Fibroblast of peridontal ligament (primary cell): ENCODE measurements around the gene SLC30A1.
A peak's percentile ranks its signal among the peaks of the same experiment; 100 is the strongest.
"Not testable (repeated sequence)": the region's sequence is repeated elsewhere in the genome, so short reads cannot be mapped to it uniquely, and the experiment has no call there.

Source experiments
- DNase-seq: peaks from one replicate; pipeline ENCODE4 v3.0.0-alpha.2; 2010; ENCODE audit errors: extremely low read depth

Gene SLC30A1, protein sequence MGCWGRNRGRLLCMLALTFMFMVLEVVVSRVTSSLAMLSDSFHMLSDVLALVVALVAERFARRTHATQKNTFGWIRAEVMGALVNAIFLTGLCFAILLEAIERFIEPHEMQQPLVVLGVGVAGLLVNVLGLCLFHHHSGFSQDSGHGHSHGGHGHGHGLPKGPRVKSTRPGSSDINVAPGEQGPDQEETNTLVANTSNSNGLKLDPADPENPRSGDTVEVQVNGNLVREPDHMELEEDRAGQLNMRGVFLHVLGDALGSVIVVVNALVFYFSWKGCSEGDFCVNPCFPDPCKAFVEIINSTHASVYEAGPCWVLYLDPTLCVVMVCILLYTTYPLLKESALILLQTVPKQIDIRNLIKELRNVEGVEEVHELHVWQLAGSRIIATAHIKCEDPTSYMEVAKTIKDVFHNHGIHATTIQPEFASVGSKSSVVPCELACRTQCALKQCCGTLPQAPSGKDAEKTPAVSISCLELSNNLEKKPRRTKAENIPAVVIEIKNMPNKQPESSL

DNA sequence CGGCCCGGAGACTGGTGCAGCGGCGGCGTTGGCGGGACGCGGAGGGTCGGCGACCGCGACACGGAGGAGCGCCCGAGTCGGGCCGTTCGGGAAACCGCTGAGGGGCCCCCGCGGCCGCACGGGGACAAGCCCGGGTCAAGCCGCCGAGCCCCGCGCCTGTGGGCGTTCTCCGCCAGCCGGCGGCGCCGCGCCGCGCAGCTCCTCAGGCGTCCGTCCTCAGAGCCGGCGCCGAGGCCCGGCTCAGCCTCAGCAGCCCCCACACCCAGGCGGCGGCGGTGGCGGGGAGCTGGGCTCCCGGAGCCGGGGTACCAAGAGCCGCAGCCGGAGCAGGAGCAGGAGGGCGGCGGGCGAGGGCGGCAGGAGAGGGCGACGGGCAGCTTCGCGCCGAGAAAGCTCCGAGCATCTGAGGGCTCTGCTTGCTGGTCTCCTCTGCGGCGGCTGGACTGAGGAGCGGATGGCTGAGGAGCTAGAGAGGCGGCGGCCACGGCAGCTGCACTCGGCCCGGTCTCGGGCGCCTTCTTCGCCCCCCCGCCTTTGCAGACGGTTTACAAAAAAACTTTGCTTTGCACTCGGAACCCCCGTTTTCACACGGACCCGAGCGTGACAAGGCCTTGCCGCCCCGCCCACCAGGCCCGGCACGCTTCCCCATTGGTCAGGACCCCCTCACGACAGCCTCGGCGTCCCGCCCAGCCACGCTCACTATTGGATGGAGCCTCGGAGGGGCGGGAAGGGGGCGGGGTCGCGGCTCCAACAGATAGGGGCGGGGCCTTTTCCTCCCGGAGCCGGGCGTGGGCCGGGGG lies at the start of gene SLC30A1:
Gene SLC30A1, minus strand, starts transcription at position 522 of the 800 bp plus-strand sequence. CDS start 549 bp downstream, outside the sequence.
- peak; percentile 97 for DNase-seq

- DNase-seq: no peak
Observed at GRCh38 chr1:211628417-211628816, 49.5 kb upstream of the SLC30A1 start.

DNA sequence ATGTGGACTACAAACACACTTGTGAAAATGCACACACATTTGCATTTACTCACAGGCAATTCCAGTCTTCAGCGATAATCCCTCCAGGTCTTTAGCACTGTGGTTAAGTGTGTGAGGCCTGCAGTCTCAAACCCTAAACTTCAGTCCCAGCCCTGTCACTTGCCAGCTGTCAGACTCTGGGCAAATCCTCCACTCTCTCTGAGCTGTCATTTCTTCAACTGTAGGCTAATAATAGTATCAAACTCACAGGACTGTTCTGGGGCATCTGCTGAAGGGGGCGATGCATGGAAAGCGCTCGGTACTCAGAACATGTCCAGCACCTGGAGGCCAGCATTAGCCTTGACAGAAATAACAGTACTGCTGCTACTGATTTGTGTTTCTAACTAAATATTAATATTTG lies 48.3 kb upstream of the SLC30A1 start:
- DNase-seq: no peak

- not testable (repeated sequence) for DNase-seq
Observed at GRCh38 chr1:211625866-211626265, 46.9 kb upstream of the SLC30A1 start.

GRCh38 chr1:211625040-211625439 lies 46.1 kb upstream of the SLC30A1 start:
- peak; percentile 65 for DNase-seq

GRCh38 chr1:211623515-211623914 lies 44.6 kb upstream of the SLC30A1 start:
- no peak for DNase-seq

- no peak for DNase-seq
Observed at GRCh38 chr1:211621447-211622198, 42.7 kb upstream of the SLC30A1 start.

GRCh38 chr1:211620097-211620496 lies 41.1 kb upstream of the SLC30A1 start:
- DNase-seq: no peak

- no peak for DNase-seq
Observed at GRCh38 chr1:211619033-211619996, 40.4 kb upstream of the SLC30A1 start.

DNA sequence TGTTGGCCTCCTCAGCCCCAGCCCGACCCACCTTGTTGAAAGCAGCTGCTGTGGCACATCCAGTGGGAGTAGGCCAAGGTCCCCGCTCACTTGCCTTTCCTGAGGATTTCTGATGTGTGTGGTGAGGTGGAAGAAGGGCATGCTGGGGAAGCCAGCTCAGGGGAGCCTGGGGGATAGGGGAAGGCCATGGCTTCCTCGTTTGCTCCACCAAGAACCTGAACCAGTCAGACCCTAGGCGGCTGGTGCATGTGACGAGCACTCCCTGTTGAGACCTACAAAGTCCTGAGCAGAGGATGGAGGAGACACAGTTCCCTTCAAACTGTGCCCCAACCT lies 38.0 kb upstream of the SLC30A1 start:
- DNase-seq: no peak

- no peak for DNase-seq
Observed at GRCh38 chr1:211616231-211616964, 37.4 kb upstream of the SLC30A1 start.

GRCh38 chr1:211614615-211615014 lies 35.7 kb upstream of the SLC30A1 start:
- DNase-seq: no peak

DNA sequence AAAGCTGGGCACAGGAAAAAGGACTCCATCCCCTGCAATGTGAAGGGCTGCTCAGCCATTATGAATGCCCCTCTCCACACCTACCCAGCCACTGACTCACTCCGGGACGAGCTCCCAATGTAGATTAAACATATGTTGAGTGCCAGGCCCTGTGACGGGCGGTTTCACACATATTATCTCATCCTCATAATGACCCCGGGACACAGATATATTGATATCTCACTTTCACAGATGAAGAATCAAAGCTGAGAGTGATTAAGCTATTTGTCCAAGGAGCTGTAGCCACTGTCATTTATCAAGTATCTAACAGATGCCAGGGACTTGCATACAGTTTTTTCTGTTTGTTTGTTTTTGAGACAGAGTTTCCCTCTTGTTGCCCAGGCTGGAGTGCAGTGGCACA lies 35.0 kb upstream of the SLC30A1 start:
- DNase-seq: no peak

- DNase-seq: peak; percentile 95
Observed at GRCh38 chr1:211613108-211613947, 34.4 kb upstream of the SLC30A1 start.

DNA sequence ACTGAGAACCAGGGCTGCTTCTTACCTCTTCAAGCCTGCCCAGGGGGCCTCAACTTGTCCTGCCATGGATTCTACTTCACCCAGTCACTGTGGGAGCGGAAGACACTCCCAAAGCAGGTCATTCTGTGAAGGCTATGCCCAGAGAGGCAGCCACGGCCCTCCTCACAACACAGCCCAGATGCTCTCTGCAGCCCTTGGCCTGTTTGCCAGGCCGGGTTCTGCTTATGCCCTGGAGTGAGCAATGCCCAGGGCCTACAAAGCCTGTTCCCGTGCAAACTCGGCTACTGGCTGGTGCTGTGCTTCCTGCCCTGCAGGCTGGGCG lies 33.8 kb upstream of the SLC30A1 start:
- DNase-seq: no peak

GRCh38 chr1:211611818-211612217 lies 32.9 kb upstream of the SLC30A1 start:
- DNase-seq: no peak

DNA sequence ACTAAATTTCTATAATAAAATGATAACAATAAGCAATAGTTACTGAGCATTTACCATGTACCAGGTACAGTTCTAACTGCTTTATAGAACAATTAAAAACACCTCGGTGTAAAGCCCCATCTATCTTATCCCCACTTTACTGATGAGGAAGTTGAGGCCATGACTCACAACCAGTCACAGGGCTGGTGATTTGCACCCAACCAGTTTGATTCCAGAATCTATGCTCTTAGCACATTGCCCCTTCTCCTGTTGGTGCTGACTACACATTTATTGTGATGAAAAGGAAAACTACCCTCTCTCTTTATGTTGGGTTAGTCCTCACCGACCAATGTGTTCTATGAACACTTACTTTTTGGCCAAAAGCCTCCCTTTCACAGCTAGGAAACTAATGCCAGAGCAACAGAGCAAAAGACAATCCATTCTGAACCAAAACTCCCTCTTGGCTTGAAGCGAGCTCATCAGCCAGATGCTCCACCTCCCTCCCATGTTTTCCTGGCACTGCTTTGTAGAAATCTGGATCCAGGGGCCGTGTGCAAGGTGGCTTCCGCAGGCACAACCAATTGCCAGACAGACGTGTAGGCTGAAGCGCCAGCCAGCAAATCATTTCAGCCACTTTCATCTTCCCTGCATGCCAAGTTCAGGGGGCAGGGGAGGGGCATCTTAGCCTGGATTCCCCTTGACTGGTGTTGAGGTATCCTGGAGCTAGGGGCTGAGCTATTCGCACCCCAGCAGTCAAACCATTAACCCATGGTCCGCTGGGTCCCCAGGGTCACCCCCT lies 32.0 kb upstream of the SLC30A1 start:
- DNase-seq: peak; percentile 77

DNA sequence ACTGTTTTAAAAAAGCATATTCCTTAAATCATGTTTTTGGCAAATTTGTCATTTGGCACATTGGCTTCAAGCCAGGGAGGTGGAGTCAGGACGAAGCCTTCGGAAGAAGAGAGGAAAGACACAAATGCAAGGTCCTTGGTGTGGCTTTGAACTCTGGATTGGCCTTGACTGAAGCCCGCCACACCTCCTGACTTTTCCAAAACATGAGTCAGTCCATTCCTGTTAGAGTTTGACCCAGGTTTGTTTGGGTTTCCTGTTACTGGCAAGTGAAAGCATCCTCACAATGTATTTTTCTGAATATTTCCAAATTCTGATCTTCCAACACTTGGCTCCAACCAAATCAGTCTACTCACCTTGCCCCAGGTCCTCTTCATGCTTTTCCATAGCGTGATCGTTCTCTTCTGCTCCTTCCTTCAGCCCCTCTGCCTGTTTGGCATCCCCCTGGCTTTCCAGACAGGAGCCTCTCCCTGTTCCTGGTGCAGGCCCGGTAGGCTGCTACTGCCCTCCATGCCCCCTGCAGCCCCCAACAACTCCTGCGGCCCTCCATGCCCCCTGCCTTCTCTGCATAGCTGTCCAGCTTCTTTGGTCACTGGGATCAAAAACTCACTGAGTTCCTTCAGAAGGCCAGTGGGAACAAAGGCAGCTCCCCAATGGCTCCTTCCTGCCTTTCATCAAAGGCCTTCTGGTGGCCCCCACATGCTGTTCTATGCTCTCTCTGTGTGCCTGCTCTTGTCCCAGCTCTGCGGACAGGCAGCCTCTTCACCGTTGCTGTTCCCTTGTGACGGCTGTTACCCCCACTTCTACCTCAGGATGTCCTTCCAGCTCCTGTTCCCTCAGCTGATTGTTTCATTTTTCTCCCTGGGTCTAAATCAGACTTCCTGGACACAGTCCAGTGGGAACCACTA lies 30.4 kb upstream of the SLC30A1 start:
- peak; percentile 27 for DNase-seq
